ENCODE measurements around the gene WNT7B.

DNA sequence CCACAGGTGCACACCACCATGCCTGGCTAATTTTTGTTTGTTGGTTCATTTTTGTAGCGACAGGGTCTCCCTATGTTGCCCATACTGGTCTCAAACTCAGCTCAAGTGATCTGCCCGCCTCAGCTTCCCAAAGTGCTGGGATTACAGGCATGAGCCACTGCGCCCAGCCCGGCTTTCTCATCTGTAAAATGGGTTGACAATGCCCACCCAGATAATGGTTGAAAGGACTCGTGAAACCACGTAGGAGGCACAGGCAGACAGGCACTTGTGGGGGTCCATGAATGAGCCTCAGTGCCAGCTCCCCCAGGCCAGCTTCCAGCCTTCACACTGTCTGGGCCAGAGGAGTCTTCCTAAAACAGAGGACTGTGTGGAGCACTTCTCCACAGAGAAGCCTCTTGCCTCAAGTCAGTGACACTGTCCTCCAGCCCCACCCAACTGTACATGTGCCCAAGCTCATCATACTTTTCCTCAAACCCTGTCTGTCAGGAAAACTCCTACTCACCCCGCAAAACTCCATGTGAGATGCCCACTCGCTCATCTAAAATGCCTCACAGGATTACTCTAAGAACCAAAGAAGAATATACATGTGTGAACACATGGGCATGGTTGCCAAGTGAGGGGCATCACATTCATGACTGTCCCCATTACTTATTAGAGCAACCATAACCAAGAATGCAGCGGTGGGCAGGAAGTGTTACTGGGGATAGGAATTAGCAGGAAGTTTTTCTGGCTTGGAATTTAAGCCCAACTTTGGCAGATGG lies 32.1 kb upstream of the WNT7B start:
- TF ChIP-seq, protein P1, sequence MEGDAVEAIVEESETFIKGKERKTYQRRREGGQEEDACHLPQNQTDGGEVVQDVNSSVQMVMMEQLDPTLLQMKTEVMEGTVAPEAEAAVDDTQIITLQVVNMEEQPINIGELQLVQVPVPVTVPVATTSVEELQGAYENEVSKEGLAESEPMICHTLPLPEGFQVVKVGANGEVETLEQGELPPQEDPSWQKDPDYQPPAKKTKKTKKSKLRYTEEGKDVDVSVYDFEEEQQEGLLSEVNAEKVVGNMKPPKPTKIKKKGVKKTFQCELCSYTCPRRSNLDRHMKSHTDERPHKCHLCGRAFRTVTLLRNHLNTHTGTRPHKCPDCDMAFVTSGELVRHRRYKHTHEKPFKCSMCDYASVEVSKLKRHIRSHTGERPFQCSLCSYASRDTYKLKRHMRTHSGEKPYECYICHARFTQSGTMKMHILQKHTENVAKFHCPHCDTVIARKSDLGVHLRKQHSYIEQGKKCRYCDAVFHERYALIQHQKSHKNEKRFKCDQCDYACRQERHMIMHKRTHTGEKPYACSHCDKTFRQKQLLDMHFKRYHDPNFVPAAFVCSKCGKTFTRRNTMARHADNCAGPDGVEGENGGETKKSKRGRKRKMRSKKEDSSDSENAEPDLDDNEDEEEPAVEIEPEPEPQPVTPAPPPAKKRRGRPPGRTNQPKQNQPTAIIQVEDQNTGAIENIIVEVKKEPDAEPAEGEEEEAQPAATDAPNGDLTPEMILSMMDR (conservative IDR thresholded peaks at IDR 0.05; ENCODE audit: low read length) = no peak
- TF ChIP-seq EZH2phosphoT487 (IDR thresholded peaks at IDR 0.05; ENCODE audit: borderline replicate concordance) = no peak

Data from Loucy (cell line).